Erythroblast (primary cell): ENCODE data around the gene KRTAP3-2.

Experiments used
- GATA1 ChIP-seq: IDR thresholded peaks from 2 replicates; pipeline ENCODE4 v1.6.1; 2011; ENCODE audit warnings: low read depth, mild to moderate bottlenecking, control low read depth, low read length, moderate library complexity
- POLR2A ChIP-seq: IDR thresholded peaks from 2 replicates; pipeline ENCODE4 v1.6.1; 2011; ENCODE audit warnings: mild to moderate bottlenecking, low read length

DNA sequence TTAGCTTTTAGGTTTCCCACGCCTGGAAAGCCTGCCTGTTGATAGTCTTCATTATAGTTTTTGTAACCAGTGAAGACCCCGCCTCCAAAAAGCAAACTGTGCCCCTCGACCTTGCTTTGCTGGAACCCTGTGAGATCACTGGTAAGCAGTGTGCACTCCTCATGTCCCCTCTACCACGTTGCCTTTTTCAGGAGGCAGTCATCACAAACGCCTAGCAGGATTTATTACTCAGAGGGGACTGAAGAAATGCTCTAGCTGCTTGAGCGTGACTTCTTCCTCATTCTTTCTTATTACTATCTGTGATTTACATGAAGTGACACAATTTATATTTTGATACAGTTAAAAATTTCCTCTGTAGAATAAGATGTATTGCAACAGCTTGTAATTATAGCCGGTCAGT lies 15.7 kb upstream of the KRTAP3-2 start:
- no peak for TF ChIP-seq POLR2A
- no peak for TF ChIP-seq GATA1
